Omental fat pad (tissue), 4 donors: ENCODE data around the gene SLC19A1. TPM values are rescaled to one million over a fixed set of nuclear protein-coding genes. Genes with fewer than 3 reads are reported as not detected.

ENCODE experiments used
- ATAC-seq: fragments of 150-250 bp; one replicate; pipeline ENCODE4 v1.9.1; 2016; ENCODE audit warnings: mild to moderate bottlenecking, moderate library complexity; ENCODE audit not compliant: low FRiP score
- DNase-seq: peaks from one replicate; pipeline ENCODE4 v3.0.0-alpha.2; 2019; ENCODE audit warnings: low spot score
- CTCF ChIP-seq, 3 donors: fragments of 450-650 bp; IDR thresholded peaks; one replicate each; pipeline ENCODE4 v1.5.1; 2016 to 2017; ENCODE audit warnings: antibody characterized with exemption in 3 of 3, mild to moderate bottlenecking in 3 of 3, moderate library complexity in 2 of 3
- total RNA-seq, 4 donors: library from RNA; depleted of rRNA; stranded (reverse); fragments of >200 nt; gene quantifications; one replicate each; pipeline ENCODE4 v1.1.0, GENCODE V29; 2016

SLC19A1 gene
- total RNA-seq, 4 donors from 2014 or later, result 5.8 to 18.6 (median 14.6) TPM

- no peak for DNase-seq
- TF ChIP-seq CTCF (IDR thresholded peaks at IDR 0.05), result no peak
Measured at GRCh38 chr21:45537746-45538291, 4.4 kb downstream of the SLC19A1 start.

DNA sequence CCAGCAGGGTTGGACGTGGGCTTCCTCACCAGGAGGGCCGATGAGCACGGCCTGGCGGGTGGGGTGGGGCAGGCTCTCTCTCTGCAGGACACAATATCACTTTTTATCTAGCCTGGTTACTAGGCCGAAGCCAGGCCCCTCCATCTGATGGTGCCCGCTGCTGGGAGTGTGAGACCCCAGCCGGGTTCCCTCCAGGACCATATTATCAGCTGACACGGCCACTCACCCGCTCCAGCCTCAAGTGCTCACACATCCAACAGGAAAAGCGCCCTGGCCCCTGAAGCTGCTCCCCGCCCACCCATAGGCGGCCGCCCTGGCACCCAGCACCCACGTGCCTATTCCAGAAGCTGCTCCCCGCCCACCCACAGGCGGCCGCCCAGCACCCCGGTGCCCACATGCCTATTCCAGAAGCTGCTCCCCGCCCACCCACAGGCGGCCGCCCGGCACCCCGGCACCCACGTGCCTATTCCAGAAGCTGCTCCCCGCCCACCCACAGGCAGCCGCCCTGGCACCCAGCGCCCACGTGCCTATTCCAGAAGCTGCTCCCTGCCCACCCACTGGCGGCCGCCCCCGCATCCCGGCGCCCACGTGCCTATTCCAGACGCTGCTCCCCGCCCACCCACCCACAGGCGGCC, 5.0 kb downstream of the SLC19A1 start:
- TF ChIP-seq CTCF (IDR thresholded peaks at IDR 0.05), result no peak
- DNase-seq (no peak), ATAC-seq (no peak)

More at GRCh38 chr21:45537746-45538291, 4.4 kb downstream of the SLC19A1 start:
- no peak for ATAC-seq

GRCh38 chr21:45536301-45537081, 5.7 kb downstream of the SLC19A1 start:
- TF ChIP-seq CTCF (IDR thresholded peaks at IDR 0.05), result no peak
- DNase-seq (no peak), ATAC-seq (no peak)

DNA sequence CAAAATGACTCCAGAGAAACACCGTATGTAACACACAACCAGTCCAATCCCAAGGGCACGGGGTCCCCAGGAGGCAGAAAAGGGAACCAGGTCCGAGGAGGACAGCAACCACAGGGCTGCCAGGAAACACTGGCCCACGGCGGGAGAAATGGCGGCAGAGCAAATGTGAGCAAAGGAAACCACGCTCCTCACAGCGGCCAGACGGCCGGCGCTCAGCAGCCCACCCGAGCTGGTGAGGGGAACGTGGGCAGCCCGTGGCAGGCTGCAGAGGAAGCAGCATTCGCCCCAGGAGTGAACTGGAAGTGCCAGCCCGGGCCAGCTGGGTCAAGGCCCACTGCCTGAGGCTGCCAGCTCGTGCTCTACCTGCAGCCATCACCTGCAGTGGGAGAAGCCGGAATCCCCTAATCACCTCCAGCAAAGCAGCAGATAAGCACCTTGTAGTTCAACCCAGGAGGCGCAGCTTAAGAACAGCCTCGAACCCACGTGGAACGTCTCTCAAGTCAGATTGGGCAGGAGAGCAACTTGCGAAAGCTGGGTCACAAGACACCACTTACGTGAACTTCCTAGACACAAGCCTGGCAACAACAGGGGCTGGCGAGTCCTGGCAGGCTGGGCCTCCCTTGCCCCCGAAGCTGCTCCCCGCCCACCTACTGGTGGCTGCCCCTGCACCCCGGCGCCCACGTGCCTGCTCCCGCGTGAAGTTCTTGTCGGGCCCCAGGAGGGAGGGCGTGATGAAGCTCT, 6.7 kb downstream of the SLC19A1 start:
- DNase-seq, result no peak
- no peak for TF ChIP-seq CTCF (IDR thresholded peaks at IDR 0.05)
- ATAC-seq, result no peak

DNA sequence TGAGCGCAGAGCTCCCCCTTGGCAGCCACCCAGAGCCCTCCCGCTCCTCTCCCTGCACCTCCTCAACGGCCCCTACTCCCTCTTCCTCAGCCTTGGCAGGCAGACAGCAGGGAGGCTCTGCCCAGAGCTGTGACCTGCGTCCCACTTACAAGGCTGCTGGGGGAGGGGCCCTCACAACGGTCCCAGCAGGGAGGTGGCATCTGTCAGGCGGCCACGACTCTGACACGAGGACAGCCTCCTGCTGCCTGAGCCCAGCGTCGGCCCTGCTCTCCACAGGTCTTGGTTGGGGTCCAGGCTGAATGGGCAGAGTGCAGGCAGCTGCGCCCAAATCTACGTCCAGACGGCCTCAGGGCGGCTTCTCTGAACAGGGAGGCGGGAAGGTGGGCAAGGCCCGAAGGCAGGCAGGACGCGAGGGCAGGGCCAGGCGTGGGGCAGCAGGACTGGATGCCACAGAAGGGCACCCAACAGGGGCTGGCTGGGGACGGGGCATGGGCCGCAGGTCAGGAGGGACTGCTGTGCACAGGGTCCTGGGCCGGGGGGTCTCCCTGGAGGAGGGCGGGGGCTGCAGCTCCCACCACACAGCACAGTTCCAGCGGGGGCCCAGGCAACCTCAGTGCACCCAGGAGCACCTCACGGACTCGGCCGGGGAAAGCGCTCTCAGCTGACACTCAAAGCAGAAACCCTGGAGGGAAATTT, 7.5 kb downstream of the SLC19A1 start:
- TF ChIP-seq CTCF (IDR thresholded peaks at IDR 0.05), result no peak
- ATAC-seq, result no peak
- no peak for DNase-seq

- no peak for ATAC-seq
- no peak for TF ChIP-seq CTCF (IDR thresholded peaks at IDR 0.05)
- DNase-seq, result no peak
Measured at GRCh38 chr21:45533846-45534635, 8.2 kb downstream of the SLC19A1 start.
